A549 (cell line): ENCODE data around the gene HELZ2.

Source experiments
- TF ChIP-seq, protein P1 (sequence below): fragments of 150-350 bp; IDR thresholded peaks from 2 replicates; pipeline ENCODE4 v1.6.1; 2014; ENCODE audit warnings: low read depth, mild to moderate bottlenecking, low read length
- TF ChIP-seq, protein P2 (sequence below): fragments of >200 bp; sonication (Bioruptor Twin); formaldehyde crosslinking; IDR thresholded peaks from 3 replicates; pipeline ENCODE4 v1.5.1; 2016

DNA sequence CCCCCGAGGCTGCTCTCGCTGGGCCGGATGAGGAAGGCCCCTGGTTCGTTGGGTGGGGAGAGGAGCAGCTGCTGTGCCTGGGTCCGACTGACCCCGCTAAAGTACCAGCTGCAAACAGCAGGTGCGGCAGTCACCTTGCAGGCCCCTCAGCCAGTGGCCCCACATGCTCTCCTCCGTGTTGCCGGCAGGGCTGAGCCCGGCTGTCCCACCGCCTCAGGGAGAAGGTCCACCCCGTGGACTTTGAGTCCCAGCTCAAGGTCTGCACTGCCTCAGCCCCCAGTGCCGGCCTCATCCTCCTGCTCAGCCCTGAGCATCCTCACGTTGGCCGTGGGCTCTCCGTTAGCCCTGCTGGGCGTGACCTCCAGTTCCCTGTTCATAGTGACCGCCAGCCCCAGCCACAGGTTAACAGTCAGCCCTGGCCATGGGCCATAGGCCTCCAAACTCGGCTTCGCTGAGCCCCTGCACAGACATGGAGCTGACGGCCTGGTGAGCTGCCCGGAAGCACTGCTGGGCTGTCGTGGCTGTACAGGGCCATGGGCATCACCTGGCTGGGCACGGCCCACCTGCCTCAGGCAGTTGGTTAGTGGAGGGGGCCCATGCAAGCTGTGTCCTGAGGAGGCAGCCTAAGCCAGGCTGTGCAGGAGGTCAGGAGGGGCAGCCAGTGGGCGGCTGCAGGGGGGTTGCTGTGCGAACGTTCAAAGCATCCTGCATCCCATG lies 29.6 kb downstream of the HELZ2 start:
- TF ChIP-seq, protein P1, sequence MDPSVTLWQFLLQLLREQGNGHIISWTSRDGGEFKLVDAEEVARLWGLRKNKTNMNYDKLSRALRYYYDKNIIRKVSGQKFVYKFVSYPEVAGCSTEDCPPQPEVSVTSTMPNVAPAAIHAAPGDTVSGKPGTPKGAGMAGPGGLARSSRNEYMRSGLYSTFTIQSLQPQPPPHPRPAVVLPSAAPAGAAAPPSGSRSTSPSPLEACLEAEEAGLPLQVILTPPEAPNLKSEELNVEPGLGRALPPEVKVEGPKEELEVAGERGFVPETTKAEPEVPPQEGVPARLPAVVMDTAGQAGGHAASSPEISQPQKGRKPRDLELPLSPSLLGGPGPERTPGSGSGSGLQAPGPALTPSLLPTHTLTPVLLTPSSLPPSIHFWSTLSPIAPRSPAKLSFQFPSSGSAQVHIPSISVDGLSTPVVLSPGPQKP, result no peak
- TF ChIP-seq, protein P2, sequence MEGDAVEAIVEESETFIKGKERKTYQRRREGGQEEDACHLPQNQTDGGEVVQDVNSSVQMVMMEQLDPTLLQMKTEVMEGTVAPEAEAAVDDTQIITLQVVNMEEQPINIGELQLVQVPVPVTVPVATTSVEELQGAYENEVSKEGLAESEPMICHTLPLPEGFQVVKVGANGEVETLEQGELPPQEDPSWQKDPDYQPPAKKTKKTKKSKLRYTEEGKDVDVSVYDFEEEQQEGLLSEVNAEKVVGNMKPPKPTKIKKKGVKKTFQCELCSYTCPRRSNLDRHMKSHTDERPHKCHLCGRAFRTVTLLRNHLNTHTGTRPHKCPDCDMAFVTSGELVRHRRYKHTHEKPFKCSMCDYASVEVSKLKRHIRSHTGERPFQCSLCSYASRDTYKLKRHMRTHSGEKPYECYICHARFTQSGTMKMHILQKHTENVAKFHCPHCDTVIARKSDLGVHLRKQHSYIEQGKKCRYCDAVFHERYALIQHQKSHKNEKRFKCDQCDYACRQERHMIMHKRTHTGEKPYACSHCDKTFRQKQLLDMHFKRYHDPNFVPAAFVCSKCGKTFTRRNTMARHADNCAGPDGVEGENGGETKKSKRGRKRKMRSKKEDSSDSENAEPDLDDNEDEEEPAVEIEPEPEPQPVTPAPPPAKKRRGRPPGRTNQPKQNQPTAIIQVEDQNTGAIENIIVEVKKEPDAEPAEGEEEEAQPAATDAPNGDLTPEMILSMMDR, result no peak
